Stimulated activated CD8-positive, alpha-beta memory T cell treated with anti-CD3 and anti-CD28 coated beads, Interleukin-4, amount 100 ng/mL, for 24 hours (primary cell): ENCODE results near the gene TACC2.

Experiments
- DNase-seq: peaks from one replicate; pipeline ENCODE4 v3.0.0-alpha.2; 2020; ENCODE audit warnings: low read depth

The TACC2 gene

DNA sequence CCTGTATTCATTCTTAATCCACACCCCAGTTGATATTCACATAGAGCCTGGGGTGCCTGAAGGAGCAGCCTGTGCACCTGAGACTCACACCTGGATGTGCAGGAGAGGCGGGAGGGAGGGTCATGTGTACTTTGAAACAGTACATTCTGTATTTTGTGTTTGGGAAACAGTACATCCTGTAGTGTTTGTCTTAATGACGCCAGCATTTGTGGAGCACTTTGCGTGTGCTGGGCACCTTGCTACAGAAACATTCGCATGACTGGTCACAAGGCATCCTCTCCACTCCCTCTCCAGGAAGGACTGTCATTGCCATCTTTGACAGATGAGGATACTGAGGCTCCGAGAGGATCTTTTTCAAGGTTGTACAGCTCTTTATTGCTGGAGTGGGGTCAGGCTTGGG is 132.1 kb downstream of the TACC2 start:
- no peak for DNase-seq

DNA sequence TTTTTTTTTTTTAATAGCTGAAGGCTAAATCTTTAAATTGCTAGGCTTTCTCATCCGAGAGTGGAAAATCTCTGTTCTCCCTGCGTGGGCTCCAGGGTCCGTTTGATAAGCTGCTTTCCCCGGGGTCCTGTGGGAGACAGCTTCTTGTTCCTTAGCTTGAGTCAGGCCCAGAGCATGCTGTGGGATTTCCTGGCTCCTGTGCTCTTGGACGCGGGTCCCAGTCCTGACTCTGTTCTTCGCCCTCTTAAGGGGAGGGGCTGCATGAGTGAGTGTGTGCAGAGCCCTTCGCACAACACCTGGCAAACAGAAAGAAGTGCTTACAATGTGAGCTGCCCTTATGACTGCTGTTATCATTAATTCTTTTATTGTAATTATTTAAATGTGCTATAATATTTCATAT is 133.5 kb downstream of the TACC2 start:
- no peak for DNase-seq

DNA sequence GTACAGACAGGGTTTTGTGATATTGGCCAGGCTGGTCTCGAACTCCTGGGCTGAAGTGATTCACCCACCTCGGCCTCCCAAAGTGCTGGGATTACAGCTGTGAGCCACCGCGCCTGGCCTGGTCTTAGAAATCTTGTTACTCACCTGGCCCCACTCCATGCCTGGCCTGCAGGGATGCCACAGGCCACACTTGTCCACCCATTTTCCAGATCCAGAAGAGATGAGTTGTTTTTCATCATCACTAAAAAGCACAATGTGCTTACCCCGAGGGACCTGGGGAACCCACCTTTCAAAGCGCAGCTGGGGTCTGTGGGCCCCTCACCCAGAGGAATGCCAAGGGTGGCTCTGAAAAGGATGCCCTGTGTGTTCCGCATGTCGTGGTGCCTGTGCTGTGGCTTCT is 134.2 kb downstream of the TACC2 start:
- no peak for DNase-seq

DNA sequence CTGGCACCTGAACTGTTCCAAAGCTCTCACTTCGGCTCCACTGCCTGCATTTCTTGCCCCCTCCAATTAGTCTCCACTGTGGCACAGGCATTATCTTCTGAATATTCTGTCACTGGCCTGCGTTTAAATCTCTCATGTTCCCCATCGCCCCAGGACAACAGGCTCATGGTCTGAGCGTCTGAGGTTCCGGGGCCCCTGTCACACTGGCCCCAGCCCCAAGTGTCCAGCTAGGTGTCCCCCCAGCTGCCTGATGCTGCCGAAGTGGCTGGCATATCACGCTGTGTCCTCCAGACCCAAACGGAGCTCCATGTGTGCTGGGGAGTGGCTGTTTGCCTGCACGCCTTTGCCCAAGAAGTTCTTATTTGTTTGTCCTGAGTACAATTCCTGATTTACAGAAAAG is 135.4 kb downstream of the TACC2 start:
- DNase-seq = no peak

DNA sequence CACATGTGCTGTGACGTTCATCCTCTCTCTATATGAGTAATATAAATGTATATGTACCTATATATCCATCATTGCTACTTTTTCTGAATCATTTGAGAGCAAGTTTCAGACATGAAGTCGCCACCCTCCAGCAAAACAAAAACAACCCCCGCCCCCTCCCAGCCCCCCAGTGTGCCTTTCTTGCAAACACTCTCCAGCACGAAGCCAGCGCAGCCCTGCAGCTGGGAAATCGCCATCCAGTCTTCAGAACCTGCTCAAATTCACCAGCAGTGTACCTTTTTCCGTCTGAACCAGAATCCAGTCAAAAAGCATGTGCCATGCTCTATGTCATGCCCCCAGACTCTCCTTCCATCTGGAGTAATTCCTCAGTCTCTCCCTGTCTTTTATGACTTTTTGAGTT is 135.8 kb downstream of the TACC2 start:
- DNase-seq = no peak

DNA sequence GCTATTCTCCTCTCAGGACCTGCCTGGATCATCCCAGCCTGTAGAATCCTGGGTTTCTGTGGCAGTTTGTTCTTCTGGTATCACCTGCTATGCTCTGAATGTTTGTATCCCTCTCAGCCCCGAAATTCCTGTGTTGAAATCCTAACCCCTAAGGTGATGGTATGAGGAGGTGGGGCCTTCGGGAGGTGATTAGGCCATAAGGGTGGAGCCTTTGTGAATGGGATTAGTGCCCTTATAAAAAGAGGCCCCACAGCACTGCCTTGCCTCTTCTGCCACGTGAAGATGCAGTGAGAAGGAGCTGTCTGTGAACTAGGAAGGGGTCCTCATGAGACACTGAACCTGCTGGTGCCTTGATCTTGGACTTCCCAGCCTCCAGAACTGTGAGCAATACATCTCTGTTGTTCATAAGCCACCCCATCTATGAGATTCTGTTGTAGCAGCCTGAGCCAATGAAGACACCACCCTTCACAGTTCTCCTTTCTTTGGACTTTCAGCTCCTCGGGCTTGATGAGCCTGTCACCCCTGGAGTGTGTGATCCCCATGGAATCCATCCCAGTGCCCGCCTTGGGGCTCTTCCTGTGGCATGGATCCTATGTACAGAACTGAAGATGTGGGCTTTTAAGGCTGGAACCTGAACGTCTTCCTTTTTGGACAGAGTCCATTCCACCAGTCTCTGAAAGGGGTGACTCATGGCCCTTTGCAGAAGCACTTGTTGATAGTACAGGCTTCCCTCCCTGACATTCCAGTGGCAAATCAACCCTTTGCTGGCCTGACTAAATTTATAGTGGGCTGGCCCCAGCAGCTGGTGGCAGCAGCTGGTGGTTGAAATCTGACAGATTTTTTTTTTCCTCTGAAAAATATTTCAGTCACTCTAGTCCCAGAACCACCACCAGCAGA is 138.0 kb downstream of the TACC2 start:
- no peak for DNase-seq

DNA sequence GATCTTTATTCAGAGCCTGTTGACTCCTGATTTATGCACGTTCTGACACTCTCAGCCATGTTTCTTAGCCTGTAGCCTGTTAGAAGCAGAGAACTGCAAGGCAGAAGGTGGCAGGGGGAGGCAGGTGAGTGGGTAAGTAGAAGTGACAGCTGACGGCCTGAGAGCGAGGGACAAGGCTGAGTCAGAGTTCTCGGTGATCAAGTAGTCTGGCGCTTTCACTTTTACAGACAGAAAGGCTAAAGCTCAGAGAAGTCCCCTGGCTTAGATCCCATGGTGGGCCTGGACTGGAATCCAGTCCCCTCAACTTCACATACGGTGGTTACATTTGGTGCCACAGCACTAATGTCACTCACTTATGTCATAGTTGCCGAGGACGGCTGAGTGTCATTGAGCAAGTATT is 139.0 kb downstream of the TACC2 start:
- no peak for DNase-seq

DNA sequence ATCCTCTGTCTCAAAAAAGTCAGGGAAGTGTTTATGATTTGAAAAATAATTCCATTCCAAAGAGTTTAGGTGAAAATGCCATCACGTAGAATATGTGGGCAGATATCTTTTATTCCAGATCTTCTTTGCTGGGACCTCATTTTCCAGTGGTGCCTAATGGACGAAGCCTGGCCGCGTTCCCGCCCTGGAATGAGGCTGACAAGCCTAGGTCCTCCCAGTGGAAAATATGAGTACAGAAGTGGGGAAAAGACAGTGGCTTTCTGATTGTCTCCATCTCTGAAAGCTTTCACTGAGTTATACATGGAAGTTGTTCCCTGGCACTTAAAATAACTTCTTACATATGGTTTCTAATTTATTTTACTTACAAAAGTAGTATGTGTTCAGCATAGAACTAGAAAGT is 139.4 kb downstream of the TACC2 start:
- no peak for DNase-seq

DNA sequence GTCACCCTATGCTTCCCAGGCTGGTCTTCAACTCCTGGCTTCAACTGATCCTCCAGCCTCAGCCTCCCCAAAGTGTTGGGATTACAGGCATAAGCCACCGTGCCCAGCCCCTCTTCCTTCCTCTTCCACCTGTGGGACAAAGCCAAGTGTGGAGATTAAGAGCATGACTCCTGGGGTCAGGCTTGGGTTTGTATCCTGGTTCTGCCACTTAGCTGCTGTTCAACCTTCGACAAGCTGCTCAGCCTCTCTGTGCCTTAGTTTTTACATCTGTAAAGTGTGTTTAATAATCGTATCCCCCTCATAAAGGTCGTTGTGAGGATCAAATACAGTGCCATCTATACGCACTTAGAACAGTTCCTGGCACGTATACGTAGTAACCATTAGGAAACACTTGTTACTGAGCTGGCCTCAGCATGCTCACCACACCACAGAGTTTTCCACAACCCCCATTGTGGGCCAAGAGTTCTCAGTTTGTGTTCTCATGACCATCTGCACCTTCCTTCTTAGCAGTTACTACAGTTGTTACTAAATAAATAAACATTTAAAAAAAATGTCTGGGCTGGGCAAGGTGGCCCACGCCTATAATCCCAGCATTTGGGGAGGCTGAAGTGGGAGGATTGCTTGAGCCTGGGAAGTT is 141.6 kb downstream of the TACC2 start:
- DNase-seq = no peak

DNA sequence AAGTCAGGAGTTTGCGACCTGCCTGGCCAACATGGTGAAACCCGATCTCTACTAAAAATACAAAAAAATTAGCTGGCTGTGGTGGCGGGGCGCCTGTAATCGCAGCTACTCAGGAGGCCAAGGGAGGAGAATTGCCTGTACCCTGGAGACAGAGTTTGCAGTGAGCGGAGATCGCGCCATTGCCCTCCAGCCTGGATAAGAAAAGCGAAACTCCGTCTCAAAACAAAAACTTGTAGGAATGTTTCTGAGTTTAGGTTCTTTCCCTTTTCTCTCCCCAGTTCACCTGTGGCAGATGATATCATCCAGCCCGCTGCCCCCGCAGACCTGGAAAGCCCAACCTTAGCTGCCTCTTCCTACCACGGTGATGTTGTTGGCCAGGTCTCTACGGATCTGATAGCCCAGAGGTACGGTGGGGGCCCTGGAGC is 143.4 kb downstream of the TACC2 start:
- DNase-seq = no peak

DNA sequence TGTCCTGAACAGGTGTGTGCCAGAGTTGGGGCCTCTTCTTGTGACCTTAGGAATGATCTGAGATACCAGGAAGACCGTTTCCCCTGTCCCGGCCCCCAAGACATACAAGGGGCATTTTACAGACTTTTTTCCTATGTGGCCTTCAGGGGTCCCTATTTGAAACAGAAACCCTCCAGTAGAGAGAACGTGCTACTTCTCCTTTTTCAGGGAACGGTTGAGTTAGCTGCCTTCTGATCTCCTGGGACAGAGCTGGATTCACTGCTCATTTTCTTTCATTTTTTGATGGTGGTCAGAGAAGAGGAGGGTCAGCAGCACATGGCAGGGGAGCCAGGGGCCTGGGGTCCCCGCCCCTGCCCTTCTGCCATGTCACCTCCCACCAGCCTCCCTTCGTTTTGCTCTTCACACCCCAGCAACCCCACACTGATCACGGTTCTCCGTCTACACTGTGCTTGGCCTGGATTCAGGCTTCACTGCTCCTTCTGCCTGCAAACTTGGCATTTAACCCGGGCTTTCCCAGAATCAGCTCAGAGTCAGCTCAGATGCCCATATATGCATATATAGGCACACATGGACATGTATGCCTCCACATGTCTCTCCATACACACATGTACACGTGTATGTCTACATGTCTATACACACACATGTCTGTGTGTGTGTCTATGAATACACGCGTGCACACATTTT is 144.1 kb downstream of the TACC2 start:
- no peak for DNase-seq

DNA sequence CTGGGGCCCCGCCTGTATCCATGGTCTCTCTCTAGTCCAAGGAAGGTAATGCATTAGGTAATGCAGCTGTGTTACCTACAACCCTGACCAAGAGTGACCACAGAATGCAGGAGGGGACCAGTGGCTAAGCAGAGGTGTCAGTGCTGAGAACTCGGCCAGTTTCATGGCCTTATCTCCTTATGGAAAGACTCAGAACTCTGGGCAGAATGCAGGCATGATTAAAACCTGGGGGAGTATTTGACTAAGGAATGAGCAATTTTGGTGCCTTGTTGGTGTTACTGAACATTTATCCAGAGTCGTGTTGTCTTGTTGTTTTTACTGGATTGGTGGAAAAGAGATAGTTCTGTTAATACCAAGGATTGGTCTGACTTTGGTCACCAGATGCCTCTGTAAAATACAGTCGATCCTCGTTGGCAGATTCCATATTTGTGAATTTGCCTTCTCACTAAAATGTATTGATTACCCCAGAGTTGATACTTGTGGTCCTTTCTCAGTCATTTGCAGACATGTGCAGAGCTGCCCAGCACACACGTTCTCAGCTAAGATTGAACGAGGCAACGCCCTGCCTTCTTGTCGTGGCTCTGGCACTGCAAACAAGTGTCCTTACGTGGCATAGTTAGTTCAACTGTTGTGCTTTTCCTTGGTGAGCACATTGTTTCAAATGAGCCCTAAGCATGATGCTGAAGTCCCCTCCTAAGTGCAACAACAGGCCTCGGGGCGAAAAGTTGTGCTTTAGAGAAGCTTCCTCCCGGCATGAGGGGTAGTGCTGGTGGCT is 146.5 kb downstream of the TACC2 start:
- no peak for DNase-seq

DNA sequence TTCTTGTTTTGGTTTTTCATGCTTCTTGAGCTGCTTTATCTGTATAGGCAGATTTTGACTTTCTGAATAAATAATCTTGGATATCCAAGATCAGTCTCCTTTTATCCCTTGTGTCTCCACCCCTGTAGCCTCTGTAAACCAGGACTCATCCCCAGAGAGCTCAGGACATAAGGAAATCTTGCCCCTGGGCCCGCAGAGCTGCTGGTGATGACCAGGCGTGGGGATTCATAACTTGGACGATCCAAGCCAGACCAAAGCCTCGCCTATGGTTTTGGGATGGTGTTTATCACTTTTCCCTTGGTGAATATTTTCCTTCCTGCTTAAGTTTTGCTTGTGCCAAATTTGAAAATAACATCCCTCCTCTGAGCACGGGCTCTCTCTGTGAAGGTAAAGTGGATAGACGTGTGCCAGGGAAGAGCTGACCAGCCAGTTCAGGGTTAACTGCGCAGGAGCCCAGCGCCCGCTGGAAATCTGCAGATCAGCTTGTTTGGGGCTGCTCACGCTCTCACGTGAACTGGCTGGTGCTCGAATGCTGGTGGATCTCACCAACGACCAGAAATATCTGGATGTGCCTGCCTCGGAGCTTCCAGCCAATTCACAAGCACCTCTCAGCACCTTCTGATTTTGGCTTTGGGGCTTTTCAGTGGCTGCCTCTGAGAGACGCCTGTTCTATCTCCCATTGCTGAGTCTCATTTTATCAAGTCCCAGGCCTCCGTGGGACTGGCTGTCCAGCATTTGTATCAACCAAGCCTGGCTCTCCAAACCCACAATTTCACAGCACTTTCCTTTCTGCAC is 150.1 kb downstream of the TACC2 start:
- no peak for DNase-seq

DNA sequence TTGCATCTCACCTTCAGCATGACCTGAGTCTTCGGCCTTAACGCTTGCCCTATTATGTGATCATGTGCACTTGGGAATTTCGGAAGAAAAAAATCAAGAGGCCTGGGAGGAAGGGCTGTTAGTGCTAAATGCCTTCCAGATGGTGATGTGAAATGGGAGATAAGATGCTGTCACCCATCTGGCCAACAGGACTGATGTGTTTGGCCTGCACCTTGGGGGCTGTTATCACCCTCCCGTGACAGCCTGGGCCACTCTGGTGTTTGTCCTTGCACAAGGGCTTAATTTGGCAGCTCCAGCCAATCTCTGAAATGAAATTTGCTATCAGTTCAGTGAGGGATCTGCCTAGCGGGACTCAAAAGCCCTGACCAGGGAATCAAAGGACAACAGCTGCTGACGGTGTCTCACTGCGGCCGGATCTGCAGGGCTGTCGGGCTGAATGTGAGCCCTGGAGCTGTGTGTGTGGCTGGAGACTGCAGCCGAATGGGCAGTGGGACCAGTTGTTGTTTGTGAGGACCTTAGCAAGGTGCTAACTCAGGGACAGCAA is 150.7 kb downstream of the TACC2 start:
- no peak for DNase-seq

DNA sequence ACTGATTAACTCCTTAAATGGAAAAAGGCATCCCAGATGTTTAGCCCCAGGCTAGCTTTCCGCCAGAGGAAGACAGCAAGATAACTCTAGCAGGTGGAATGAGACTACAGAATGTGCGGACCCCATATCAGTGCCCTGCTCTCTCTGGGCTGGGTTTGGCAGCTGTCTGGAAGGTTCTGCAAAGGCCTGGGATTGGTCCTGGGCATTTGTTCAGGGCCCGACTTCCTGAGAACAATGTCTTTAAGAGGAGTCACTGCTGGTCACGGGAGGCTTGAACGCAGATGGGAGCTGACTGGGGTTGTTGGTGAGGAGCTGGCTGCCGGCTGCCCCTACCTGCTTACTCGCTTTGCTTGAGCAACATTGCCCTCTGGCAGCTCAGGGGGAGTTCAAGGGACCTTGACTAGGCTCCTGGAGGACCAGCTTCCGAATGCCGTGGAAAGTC is 151.5 kb downstream of the TACC2 start:
- no peak for DNase-seq

DNA sequence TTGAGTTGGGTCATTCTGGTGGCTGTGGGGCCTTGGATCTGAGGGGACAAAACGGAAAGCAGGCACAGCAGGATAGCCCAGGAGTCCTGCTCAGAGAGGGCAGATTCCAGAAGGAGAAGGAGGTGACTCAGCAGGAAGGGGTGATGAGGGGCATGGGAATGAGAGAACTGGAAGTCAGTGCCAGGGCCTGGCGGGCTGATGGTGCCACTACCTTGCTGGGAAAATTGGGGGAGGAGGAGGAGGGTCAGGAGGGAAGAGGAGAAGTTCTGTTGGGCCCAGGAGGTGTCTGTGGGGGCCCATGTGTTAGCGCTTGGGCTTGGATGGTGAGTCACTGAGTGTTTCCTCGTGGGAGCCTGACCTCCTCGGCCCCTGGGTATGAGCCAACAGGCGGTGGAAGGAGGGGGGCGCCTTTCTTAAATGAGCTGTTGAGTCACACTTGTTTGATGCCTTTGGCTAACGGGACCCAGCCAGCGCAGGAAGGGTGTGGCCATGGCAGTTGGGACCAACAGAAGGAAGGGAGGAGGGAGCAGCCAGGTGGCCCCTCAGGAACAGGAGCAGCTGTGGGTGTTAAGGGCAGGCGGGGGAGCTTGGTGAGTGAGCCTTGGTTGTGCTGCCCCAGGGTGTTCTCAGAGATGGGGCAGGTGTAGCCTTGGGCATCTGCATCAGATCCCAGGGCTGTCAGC is 152.1 kb downstream of the TACC2 start:
- no peak for DNase-seq

DNA sequence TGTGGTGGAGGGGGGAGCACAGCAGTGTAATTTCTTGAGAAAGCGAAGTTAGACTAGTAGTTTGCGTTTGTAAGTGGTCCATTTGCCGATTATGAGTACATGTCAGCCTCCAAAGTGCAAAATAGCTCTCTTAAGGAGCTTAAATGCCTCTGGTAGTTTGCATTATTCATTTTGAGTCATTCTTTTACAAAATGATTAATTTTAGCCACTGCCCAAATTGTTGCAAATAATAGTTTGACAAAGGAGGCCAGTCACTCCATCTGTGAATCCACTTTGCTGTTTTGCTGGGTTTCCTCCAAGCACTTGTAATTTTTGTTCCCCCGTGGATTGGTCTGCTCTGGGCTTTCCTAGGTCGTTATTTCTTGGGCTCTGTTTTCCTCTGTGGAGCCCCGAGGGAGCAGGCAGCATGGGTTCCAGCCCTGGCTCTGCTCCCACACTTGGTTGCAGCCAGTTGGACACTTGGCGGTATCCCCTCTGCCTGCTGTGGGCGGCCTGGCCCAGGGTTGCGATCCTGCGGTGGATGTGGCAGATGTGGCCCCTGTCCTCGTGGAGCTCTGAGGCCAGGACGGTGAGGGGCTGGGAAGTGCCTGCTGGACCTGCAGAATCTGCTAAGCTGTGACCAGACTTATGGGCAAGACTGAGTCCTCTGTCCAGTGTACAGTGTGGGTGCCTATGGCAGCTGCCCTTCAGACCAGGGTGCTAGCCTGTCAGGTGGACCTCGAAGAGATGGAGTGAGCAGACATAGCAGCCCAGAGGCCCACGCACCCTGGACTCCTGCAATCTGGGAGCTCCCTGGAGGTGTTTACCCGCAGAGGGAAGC is 153.1 kb downstream of the TACC2 start:
- no peak for DNase-seq

DNA sequence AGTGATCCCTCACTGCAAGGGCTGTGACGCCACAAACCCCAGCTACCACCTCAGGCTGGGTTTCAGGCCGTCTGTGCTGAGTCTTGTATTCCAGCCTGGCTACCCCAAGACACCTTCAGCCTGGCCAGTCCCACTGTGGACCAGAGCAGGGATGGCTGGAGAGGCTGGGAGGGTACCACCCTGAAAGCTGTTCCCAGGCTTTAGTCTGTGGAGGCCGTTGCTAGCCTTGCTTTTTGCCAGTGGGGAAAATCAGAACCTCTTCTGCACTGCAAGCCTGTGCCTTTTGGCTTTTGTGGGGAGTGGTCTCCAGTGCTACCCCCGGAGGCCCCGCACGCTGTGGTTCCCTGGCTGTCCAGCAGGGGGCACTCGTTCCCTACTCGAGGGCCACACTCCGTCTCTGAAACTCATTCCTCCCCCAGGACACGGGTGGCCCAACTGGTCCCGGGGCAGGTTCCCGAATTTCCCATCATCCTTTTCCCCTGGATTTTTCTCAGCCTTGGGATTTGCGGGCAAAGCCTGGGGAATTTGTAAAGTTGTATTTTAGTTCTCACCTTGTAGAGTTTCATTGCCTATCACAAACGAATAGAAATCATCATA is 153.8 kb downstream of the TACC2 start:
- DNase-seq = no peak

DNA sequence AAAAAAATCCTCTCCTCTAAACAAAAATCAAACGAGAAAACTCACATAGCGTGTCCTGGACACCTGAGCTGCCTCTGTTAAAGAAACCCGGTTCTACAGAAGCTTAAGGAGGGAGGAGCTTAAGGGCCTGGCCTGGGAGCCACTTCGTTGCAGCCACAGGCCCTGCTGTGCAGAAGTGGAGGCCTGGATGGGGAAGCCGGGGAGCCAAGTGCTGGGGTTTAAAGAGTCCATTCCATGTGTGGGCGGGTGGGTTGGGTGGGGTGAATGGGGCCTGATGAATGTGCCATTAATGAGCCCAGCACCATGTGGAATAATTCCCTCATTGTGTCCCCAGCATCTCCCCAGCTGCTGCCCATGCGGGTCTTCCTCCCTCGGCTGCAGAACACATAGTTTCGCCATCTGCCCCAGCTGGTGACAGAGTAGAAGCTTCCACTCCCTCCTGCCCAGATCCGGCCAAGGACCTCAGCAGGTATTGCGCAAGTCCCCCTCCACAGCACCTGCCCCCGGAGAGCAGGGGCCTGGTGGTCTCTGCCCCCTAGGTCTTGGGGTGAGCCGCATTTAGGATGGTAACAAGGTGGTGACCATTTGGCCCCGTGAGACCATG is 154.4 kb downstream of the TACC2 start:
- no peak for DNase-seq
